ENCODE results near the gene LNX2. TPM values are rescaled to one million over a fixed set of nuclear protein-coding genes. Genes with fewer than 3 reads are reported as not detected.

The LNX2 gene
- total RNA-seq, 1 donor from 2014 or later, result 29.2 TPM

DNA sequence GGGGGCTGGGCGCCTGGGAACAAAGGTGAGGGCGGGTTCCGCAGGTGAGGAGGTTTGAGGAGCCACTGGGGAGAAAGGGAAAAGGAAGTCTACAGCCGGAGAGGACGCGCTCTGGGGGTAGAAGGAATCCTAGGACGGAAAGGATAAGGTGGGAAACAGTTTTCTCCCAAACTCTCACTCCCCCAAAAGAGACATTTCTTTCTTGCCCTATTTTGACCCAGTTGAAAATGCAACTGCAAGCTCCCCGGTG, 712 bp upstream of the LNX2 start:
- H3K36me3 ChIP-seq (ENCODE audit: control insufficient read depth, insufficient read depth, low read length), result peaks cover 5% of the 10 kb centered on the region
- peak overlapping the region; percentile 63 for H3K4me3 ChIP-seq (ENCODE audit: low read depth, low read length)
- H3K27me3 ChIP-seq (ENCODE audit: control insufficient read depth, insufficient read depth, low read length), result no peaks in the 10 kb centered on the region
- DNase-seq (ENCODE audit: low read depth), result no peak
- FAIRE-seq, result no peak
- TF ChIP-seq, protein P1, sequence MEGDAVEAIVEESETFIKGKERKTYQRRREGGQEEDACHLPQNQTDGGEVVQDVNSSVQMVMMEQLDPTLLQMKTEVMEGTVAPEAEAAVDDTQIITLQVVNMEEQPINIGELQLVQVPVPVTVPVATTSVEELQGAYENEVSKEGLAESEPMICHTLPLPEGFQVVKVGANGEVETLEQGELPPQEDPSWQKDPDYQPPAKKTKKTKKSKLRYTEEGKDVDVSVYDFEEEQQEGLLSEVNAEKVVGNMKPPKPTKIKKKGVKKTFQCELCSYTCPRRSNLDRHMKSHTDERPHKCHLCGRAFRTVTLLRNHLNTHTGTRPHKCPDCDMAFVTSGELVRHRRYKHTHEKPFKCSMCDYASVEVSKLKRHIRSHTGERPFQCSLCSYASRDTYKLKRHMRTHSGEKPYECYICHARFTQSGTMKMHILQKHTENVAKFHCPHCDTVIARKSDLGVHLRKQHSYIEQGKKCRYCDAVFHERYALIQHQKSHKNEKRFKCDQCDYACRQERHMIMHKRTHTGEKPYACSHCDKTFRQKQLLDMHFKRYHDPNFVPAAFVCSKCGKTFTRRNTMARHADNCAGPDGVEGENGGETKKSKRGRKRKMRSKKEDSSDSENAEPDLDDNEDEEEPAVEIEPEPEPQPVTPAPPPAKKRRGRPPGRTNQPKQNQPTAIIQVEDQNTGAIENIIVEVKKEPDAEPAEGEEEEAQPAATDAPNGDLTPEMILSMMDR (IDR thresholded peaks at IDR 0.05; ENCODE audit: insufficient read depth, low read length, severe bottlenecking), result no peak

DNA sequence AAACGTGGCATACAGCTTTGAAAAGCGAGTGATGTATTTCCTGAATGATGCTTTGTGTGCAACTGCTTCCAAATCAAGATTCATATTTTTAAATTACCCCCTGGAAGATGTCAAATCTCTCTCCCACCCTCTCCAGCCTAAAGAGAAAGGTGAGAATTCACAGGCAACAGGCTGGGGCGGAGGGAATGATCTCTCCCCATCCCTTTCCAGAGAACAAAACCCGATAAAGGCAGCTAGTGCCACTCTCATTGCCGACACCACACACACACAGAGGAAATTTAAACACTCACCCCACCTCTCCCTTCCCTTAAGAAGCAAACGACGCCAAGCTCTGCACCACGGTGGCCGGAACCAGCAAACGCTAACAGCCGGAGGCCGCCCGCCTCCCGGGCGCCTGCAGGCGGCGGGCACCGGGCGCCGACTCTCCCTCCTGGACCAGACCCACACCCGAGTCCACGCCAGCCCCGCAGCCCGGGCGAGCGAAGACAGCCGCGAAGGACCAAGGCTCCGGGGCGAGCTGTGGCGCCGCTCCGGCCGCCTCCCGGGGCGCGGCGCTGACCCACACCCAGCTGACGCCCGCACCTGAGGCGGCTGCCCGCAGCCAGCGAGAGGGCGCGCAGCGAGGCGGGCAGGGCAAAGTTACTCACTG, 477 bp downstream of the LNX2 start:
- Histone ChIP-seq H3K4me3 (ENCODE audit: low read depth, low read length) (peak overlapping the region; percentile 63), H3K27me3 (ENCODE audit: control insufficient read depth, insufficient read depth, low read length) (no peaks in the 10 kb centered on the region), H3K36me3 (ENCODE audit: control insufficient read depth, insufficient read depth, low read length) (peaks cover 5% of the 10 kb centered on the region)
- peak; percentile 31 for DNase-seq (ENCODE audit: low read depth)
- no peak for FAIRE-seq
- TF ChIP-seq, protein P1 (IDR thresholded peaks at IDR 0.05; ENCODE audit: insufficient read depth, low read length, severe bottlenecking), result peak; percentile 36

DNA sequence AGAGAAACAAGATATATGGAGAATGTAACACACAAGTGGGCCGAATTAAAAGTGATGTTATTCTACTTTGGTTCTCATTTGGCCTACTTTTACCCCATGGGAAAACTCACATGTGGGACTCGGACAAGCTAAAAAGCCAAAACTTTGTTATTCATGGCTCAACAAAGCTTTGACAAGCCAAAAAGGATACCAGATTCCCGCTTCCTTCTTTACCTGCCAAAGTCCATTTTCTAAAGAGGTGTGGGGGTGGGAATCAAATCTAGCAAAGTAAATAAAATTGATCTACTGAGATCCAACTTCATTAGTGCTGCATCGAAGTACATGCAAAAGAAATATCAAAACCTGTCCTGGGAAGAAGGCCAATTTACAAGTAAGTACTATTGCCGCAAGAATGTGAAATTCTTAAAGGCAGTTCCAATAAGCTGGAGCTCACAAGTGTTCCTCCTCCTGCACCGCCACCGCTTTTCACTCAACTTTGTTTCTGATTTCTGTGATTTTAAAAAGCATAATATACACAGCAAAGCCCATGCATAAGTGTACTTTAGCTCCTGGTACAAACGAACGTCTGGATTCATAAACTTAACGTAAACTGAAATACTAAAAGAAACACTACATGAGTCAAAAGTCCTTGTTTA, 1.1 kb downstream of the LNX2 start:
- DNase-seq (ENCODE audit: low read depth) (peak; percentile 36), FAIRE-seq (no peak)
- TF ChIP-seq, protein P1 (IDR thresholded peaks at IDR 0.05; ENCODE audit: insufficient read depth, low read length, severe bottlenecking), result no peak
- Histone ChIP-seq H3K36me3 (ENCODE audit: control insufficient read depth, insufficient read depth, low read length) (peaks cover 5% of the 10 kb centered on the region), H3K27me3 (ENCODE audit: control insufficient read depth, insufficient read depth, low read length) (no peaks in the 10 kb centered on the region), H3K4me3 (ENCODE audit: low read depth, low read length) (peak overlapping the region; percentile 63)

DNA sequence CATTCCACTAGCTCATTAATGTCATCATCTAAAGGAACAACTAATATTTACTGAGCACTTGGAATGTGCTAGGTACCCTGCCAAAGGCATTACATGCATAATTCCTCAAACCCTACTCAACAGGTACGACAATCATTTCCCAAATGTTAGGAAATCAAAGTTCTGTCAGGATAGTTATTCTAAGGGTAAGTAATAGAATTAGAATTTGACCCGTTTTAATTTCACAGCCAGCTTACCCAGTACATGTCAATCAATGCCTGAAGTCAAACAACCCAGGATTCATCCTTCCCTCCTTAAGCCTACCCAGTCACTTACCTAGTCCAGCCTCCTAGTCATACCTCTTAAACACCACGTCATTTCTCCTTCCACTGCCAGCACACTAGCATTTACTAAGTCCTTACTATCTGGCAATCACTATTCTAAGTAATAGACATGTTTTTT, 2.4 kb downstream of the LNX2 start:
- no peaks in the 10 kb centered on the region for H3K27me3 ChIP-seq (ENCODE audit: control insufficient read depth, insufficient read depth, low read length)
- DNase-seq (ENCODE audit: low read depth), result peak; percentile 92
- peak overlapping the region; percentile 63 for H3K4me3 ChIP-seq (ENCODE audit: low read depth, low read length)
- FAIRE-seq, result no peak
- TF ChIP-seq, protein P1 (IDR thresholded peaks at IDR 0.05; ENCODE audit: insufficient read depth, low read length, severe bottlenecking), result no peak
- peaks cover under 1% of the 10 kb centered on the region for H3K36me3 ChIP-seq (ENCODE audit: control insufficient read depth, insufficient read depth, low read length)

DNA sequence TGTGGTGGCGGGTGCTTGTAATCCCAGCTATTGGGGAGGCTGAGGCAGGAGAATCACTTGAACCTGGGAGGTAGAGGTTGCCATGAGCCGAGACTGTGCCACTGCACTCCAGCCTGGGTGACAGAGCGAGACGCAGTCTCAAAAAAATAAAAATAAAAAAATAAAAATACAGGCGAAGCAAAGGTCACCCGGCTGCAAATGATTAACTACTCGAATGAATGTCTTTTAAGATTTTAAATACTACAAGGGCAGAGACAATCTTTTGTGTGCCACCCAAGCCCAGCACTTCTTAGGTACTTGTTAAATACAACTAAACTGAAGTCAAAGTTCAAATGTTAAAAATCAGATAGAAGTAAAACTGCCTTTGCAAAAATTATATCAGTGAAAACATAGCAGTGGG, 6.7 kb downstream of the LNX2 start:
- DNase-seq (ENCODE audit: low read depth), result no peak
- Histone ChIP-seq H3K36me3 (ENCODE audit: control insufficient read depth, insufficient read depth, low read length) (no peaks in the 10 kb centered on the region), H3K27me3 (ENCODE audit: control insufficient read depth, insufficient read depth, low read length) (no peaks in the 10 kb centered on the region), H3K4me3 (ENCODE audit: low read depth, low read length) (no peak overlapping the region)
- no peak for FAIRE-seq
- TF ChIP-seq, protein P1 (IDR thresholded peaks at IDR 0.05; ENCODE audit: insufficient read depth, low read length, severe bottlenecking), result no peak

DNA sequence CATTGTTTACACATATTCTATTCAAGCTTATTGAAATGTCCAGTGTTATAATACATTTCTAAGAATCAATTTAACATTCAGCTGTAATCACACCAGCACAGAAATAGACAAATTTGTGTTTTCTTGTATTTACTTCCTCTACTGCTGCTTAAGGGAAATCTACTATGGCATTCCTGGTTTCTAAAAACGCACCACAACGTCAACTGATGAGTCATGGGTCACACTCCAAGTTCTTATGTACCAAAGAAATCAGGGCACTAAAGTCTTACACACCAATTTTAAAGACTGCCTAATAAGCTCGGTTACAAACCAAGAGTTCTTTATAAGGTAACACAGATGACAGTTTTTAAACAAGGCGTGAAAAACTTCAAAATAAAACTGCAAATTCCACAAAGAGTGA, 13.2 kb downstream of the LNX2 start:
- TF ChIP-seq, protein P1 (IDR thresholded peaks at IDR 0.05; ENCODE audit: insufficient read depth, low read length, severe bottlenecking), result no peak
- Histone ChIP-seq H3K27me3 (ENCODE audit: control insufficient read depth, insufficient read depth, low read length) (no peaks in the 10 kb centered on the region), H3K36me3 (ENCODE audit: control insufficient read depth, insufficient read depth, low read length) (no peaks in the 10 kb centered on the region), H3K4me3 (ENCODE audit: low read depth, low read length) (no peak overlapping the region)
- FAIRE-seq (no peak), DNase-seq (ENCODE audit: low read depth) (peak; percentile 87)
